Liver (tissue), 9 donors: Measurements from ENCODE around the gene MTA2. TPM values are rescaled to one million over a fixed set of nuclear protein-coding genes. Genes with fewer than 3 reads are reported as not detected.
A peak's percentile ranks its signal among the peaks of the same experiment; 100 is the strongest.
"Not testable (repeated sequence)": the region's sequence is repeated elsewhere in the genome, so short reads cannot be mapped to it uniquely, and the experiment has no call there.

Experiments
- DNase-seq: peaks from one replicate; pipeline ENCODE4 v3.0.0-alpha.2; 2017; ENCODE audit warnings: low spot score
- H3K27ac ChIP-seq, 2 donors: one replicate each; pipeline ENCODE4 v1.7.0; 2013; ENCODE audit warnings: inconsistent platforms in 2 of 2, low read length in 2 of 2, control low read depth in 1 of 2, low read depth in 1 of 2, mild to moderate bottlenecking in 1 of 2
- H3K27me3 ChIP-seq, 4 donors: one replicate each; pipeline versions ENCODE4 v1.6.1 to v1.7.0; 2013; ENCODE audit warnings: low read length in 3 of 4, inconsistent platforms in 1 of 4, mild to moderate bottlenecking in 1 of 4, moderate library complexity in 1 of 4; ENCODE audit not compliant: control insufficient read depth in 4 of 4, insufficient read depth in 4 of 4
- H3K36me3 ChIP-seq, 4 donors: one replicate each; pipeline versions ENCODE4 v1.6.1 to v1.7.0; 2013; ENCODE audit warnings: low read length in 3 of 4, mild to moderate bottlenecking in 3 of 4, low read depth in 1 of 4, moderate library complexity in 1 of 4; ENCODE audit not compliant: control insufficient read depth in 4 of 4, insufficient read depth in 3 of 4
- H3K4me1 ChIP-seq, 4 donors: one replicate each; pipeline versions ENCODE4 v1.6.1 to v1.7.0; 2013; ENCODE audit warnings: low read length in 3 of 4, mild to moderate bottlenecking in 3 of 4, moderate library complexity in 1 of 4; ENCODE audit not compliant: control insufficient read depth in 4 of 4, insufficient read depth in 4 of 4
- H3K4me3 ChIP-seq, 3 donors: one replicate each; pipeline versions ENCODE4 v1.6.1 to v1.7.0; 2013; ENCODE audit warnings: low read length in 3 of 3, control low read depth in 1 of 3, low read depth in 1 of 3, mild to moderate bottlenecking in 1 of 3
- H3K9ac ChIP-seq, 2 donors: one replicate each; pipeline ENCODE4 v1.7.0; 2013; ENCODE audit warnings: low read length in 2 of 2, mild to moderate bottlenecking in 2 of 2, moderate library complexity in 2 of 2, control low read depth in 1 of 2, low read depth in 1 of 2
- H3K9me3 ChIP-seq, 4 donors: one replicate each; pipeline versions ENCODE4 v1.6.1 to v1.7.0; 2013; ENCODE audit warnings: low read length in 3 of 4; ENCODE audit not compliant: control insufficient read depth in 4 of 4
- ATF3 ChIP-seq: IDR thresholded peaks from 2 replicates; pipeline ENCODE4 v1.6.1; 2016; ENCODE audit warnings: antibody characterized with exemption
- CTCF ChIP-seq: fragments of 150-350 bp; IDR thresholded peaks from 2 replicates; pipeline ENCODE4 v1.5.1; 2017; ENCODE audit warnings: improper control_type of control experiment, low read depth, low read length; ENCODE audit not compliant: missing input control
- EGR1 ChIP-seq, 2 donors: IDR thresholded peaks; 2 replicates each; pipeline ENCODE4 v1.6.1; 2016 to 2018; ENCODE audit warnings: antibody characterized with exemption in 2 of 2, low read depth in 2 of 2
- FOXA1 ChIP-seq: IDR thresholded peaks from 2 replicates; pipeline ENCODE4 v1.6.1; 2016; ENCODE audit warnings: antibody characterized with exemption
- FOXA2 ChIP-seq: IDR thresholded peaks from 2 replicates; pipeline ENCODE4 v1.6.1; 2016; ENCODE audit warnings: antibody characterized with exemption
- GABPA ChIP-seq, 2 donors: IDR thresholded peaks in 1 of 2; conservative IDR thresholded peaks in 1 of 2; 2 replicates each; pipeline ENCODE4 v1.6.1; 2016; ENCODE audit warnings: antibody characterized with exemption in 2 of 2, mild to moderate bottlenecking in 1 of 2, moderate library complexity in 1 of 2
- HNF4A ChIP-seq, 2 donors: conservative IDR thresholded peaks; 2 replicates each; pipeline ENCODE4 v1.6.1; 2016; ENCODE audit warnings: antibody characterized with exemption in 2 of 2, mild to moderate bottlenecking in 2 of 2
- HNF4G ChIP-seq: IDR thresholded peaks from 2 replicates; pipeline ENCODE4 v1.6.1; 2016; ENCODE audit warnings: antibody characterized with exemption
- JUND ChIP-seq, 2 donors: IDR thresholded peaks; 2 replicates each; pipeline ENCODE4 v1.6.1; 2016; ENCODE audit warnings: antibody characterized with exemption in 2 of 2
- MAX ChIP-seq: IDR thresholded peaks from 2 replicates; pipeline ENCODE4 v1.6.1; 2016; ENCODE audit warnings: antibody characterized with exemption
- NR2F2 ChIP-seq: IDR thresholded peaks from 2 replicates; pipeline ENCODE4 v1.6.1; 2016; ENCODE audit warnings: antibody characterized with exemption
- RAD21 ChIP-seq, 2 donors: IDR thresholded peaks; 2 replicates each; pipeline ENCODE4 v1.6.1; 2016; ENCODE audit warnings: antibody characterized with exemption in 2 of 2, mild to moderate bottlenecking in 2 of 2
- REST ChIP-seq: IDR thresholded peaks from 2 replicates; pipeline ENCODE4 v1.6.1; 2016; ENCODE audit warnings: antibody characterized with exemption, mild to moderate bottlenecking
- RXRA ChIP-seq, 2 donors: IDR thresholded peaks; 2 replicates each; pipeline ENCODE4 v1.6.1; 2017 to 2018; ENCODE audit warnings: antibody characterized with exemption in 2 of 2, mild to moderate bottlenecking in 1 of 2
- SP1 ChIP-seq: IDR thresholded peaks from 2 replicates; pipeline ENCODE4 v1.6.1; 2018; ENCODE audit warnings: antibody characterized with exemption, mild to moderate bottlenecking
- TAF1 ChIP-seq: conservative IDR thresholded peaks from 2 replicates; pipeline ENCODE4 v1.6.1; 2016; ENCODE audit warnings: antibody characterized with exemption, mild to moderate bottlenecking
- YY1 ChIP-seq: IDR thresholded peaks from 2 replicates; pipeline ENCODE4 v1.6.1; 2016; ENCODE audit warnings: antibody characterized with exemption, mild to moderate bottlenecking
- ZBTB33 ChIP-seq: IDR thresholded peaks from 2 replicates; pipeline ENCODE4 v1.6.1; 2016; ENCODE audit warnings: antibody characterized with exemption
- WGBS: extraction: QIAGEN DNeasy Blood & Tissue Kit; methylation state at CpG from one replicate; pipeline ENCODE4 v1.1.7; 2013; 5-methylcytosine and 5-hydroxymethylcytosine counted together
- polyA plus RNA-seq, 2 donors: library from polyadenylated mRNA; stranded (reverse) in 1 of 2; unstranded in 1 of 2; fragments of 200-250 nt in 1 of 2; fragments of >200 nt in 1 of 2; fragmentation: Nextera tagmentation in 1 of 2; extraction: Ambion mirVana in 1 of 2; gene quantifications; one replicate each; pipeline versions ENCODE4 v1.2.1 to v1.2.3, GENCODE V29; 2013 to 2015
- total RNA-seq, 2 donors: library from RNA; depleted of rRNA; stranded (reverse); fragments of >200 nt; gene quantifications; one replicate each; pipeline ENCODE4 v1.2.3, GENCODE V29; 2014
- donor health status: healthy.
- donor health status: healthy.
- donor health status: healthy.
- donor health status: healthy.
- donor health status: healthy.

The MTA2 gene
- total and polyA plus RNA-seq, 4 donors: 4.4 to 55.3 (median 32.3) TPM

- Histone ChIP-seq H3K36me3 (peaks cover 0 to 4% (median 0%) of the 10 kb centered on the region in 4 donors), H3K9me3 (no peaks in the 10 kb centered on the region), H3K27ac (peak overlapping the region; percentile 83 to 84), H3K9ac (peak overlapping the region; percentile 47 to 68), H3K4me3 (no peak overlapping the region), H3K4me1 (peaks cover 12 to 75% (median 56%) of the 10 kb centered on the region in 4 donors), H3K27me3 (no peaks in the 10 kb centered on the region)
- TF ChIP-seq NR2F2 (no peak), RAD21 (IDR thresholded peaks at IDR 0.05) (no peak), FOXA1 (no peak), GABPA (IDR thresholded peaks at IDR 0.05 in 1 of 2, conservative IDR thresholded peaks at IDR 0.05 in 1 of 2) (no peak), EGR1 (IDR thresholded peaks at IDR 0.05; ENCODE audit: low read depth in 2 of 2) (no peak), TAF1 (no peak), HNF4G (no peak), REST (no peak), YY1 (no peak), FOXA2 (no peak), RXRA (IDR thresholded peaks at IDR 0.05) (no peak), HNF4A (conservative IDR thresholded peaks at IDR 0.05) (no peak), JUND (IDR thresholded peaks at IDR 0.05) (no peak), ATF3 (no peak), MAX (no peak), CTCF (no peak), ZBTB33 (no peak), SP1 (no peak)
- 44% methylated on average over 4 of the region's 4 CpGs for WGBS
- DNase-seq: no peak
These were observed 49.1 kb downstream of the MTA2 start for GRCh38 chr11:62552485-62553079.

- H3K27me3 ChIP-seq, H3K27ac ChIP-seq, H3K36me3 ChIP-seq, H3K9ac ChIP-seq, DNase-seq, H3K9me3 ChIP-seq, H3K4me3 ChIP-seq: not testable (repeated sequence)
- H3K4me1 ChIP-seq: peaks cover 16 to 74% (median 51%) of the 10 kb centered on the region in 4 donors
- WGBS: 96% methylated on average over 2 of the region's 2 CpGs
These were observed 51.2 kb downstream of the MTA2 start for GRCh38 chr11:62550478-62550877.
